Caco-2 (cell line): Measurements from ENCODE around the gene ADAMTS2. TPM values are rescaled to one million over a fixed set of nuclear protein-coding genes. Genes with fewer than 3 reads are reported as not detected.

ENCODE experiments used
- BruUV-seq: library from RNA; stranded (reverse); fragments of 400-500 nt; replicated peaks from 2 replicates; lab custom pipeline; 2021; lab: Mats Ljungman, UMichigan
- CTCF ChIA-PET: fragments of 300-600 bp; sonication (Branson Sonifier 250); formaldehyde crosslinking; loops from one replicate; lab custom pipeline; 2022; ENCODE audit warnings: antibody characterized with exemption; lab: Charles Lee
- POLR2A ChIA-PET: fragments of 300-600 bp; sonication (Branson Sonifier 250); formaldehyde crosslinking; loops from one replicate; lab custom pipeline; 2022; ENCODE audit warnings: antibody characterized with exemption; lab: Charles Lee
- DNase-seq, 2 experiments: peaks; one replicate each; pipeline versions ENCODE4 v3.0.0 to v3.0.0-alpha.2; 2020 to 2022
- H3K27me3 ChIP-seq: replicated peaks from 2 replicates; pipeline ENCODE4 v1.6.0; 2011; ENCODE audit warnings: low read length; ENCODE audit not compliant: control insufficient read depth, insufficient read depth
- H3K36me3 ChIP-seq: 2 replicates; pipeline ENCODE4 v1.5.1; 2011; ENCODE audit warnings: low read length; ENCODE audit not compliant: control insufficient read depth, insufficient read depth
- H3K4me1 ChIP-seq: fragments of 250-450 bp; sonication (Bioruptor Pico); 2 replicates; pipeline ENCODE4 v1.5.1; 2020; ENCODE audit warnings: mild to moderate bottlenecking
- H3K4me3 ChIP-seq: 2 replicates; pipeline ENCODE4 v1.5.1; 2011; ENCODE audit warnings: low read depth, mild to moderate bottlenecking, control low read depth, low read length
- H3K9me3 ChIP-seq: fragments of 250-450 bp; sonication (Bioruptor Pico); 2 replicates; pipeline ENCODE4 v1.5.1; 2020; ENCODE audit warnings: mild to moderate bottlenecking, moderate library complexity
- H3K27ac Mint-ChIP-seq: one replicate; pipeline ENCODE4 v1.8.0; 2022; ENCODE audit warnings: mixed read lengths; ENCODE audit not compliant: unreplicated experiment
- H3K27me3 Mint-ChIP-seq: one replicate; pipeline ENCODE4 v1.8.0; 2022; ENCODE audit warnings: mixed read lengths; ENCODE audit not compliant: insufficient read depth, unreplicated experiment
- H3K36me3 Mint-ChIP-seq: one replicate; pipeline ENCODE4 v1.8.0; 2022; ENCODE audit warnings: mild to moderate bottlenecking, mixed read lengths; ENCODE audit not compliant: insufficient read depth, unreplicated experiment
- H3K4me1 Mint-ChIP-seq: one replicate; pipeline ENCODE4 v1.8.0; 2022; ENCODE audit warnings: low read depth, mixed read lengths; ENCODE audit not compliant: unreplicated experiment
- H3K4me3 Mint-ChIP-seq: one replicate; pipeline ENCODE4 v1.8.0; 2022; ENCODE audit warnings: mild to moderate bottlenecking, moderate library complexity, mixed read lengths; ENCODE audit not compliant: unreplicated experiment
- H3K9me3 Mint-ChIP-seq: one replicate; pipeline ENCODE4 v1.8.0; 2022; ENCODE audit warnings: mixed read lengths; ENCODE audit not compliant: unreplicated experiment
- intact Hi-C: fragments of 100-400 bp; cut with micrococcal nuclease; formaldehyde crosslinking; loops from one replicate; pipeline ENCODE4 v1.10.0; 2022; ENCODE audit not compliant: unreplicated experiment
- total RNA-seq: library from RNA; stranded (reverse); gene quantifications from 2 replicates; pipeline ENCODE4 v1.2.3, GENCODE V29; 2022
- TF ChIP-seq, protein P1 (sequence below), 2 experiments: fragments of 200-600 bp in 1 of 2; IDR thresholded peaks; 1 replicate in 1 of 2; 2 replicates in 1 of 2; pipeline versions ENCODE4 v1.5.1 to v1.8.0; 2011 to 2022; ENCODE audit warnings: antibody characterized with exemption in 1 of 2, control low read depth in 1 of 2, inconsistent platforms in 1 of 2, low read depth in 1 of 2, low read length in 1 of 2, mild to moderate bottlenecking in 1 of 2, moderate library complexity in 1 of 2; ENCODE audit not compliant: insufficient read depth in 1 of 2, severe bottlenecking in 1 of 2, unreplicated experiment in 1 of 2

ADAMTS2 gene
- total RNA-seq, 1 experiment from 2014 or later, result 0.05 TPM

GRCh38 chr5:179180921-179181645, 164.2 kb downstream of the ADAMTS2 start:
- intact Hi-C loops, result no loop called here
- Mint-ChIP-seq H3K4me3 (no peak overlapping the region), H3K27me3 (no peaks in the 10 kb centered on the region), H3K27ac (no peak overlapping the region), H3K36me3 (no peaks in the 10 kb centered on the region), H3K9me3 (peaks cover 8% of the 10 kb centered on the region), H3K4me1 (no peaks in the 10 kb centered on the region)
- Histone ChIP-seq H3K9me3 (no peaks in the 10 kb centered on the region; the same call in 1 of the 2 replicates), H3K4me3 (no peak overlapping the region), H3K4me1 (no peaks in the 10 kb centered on the region), H3K27me3 (no peaks in the 10 kb centered on the region), H3K36me3 (no peaks in the 10 kb centered on the region)
- no peak for DNase-seq
- ChIA-PET POLR2A (no interaction called here), CTCF (no interaction called here)
- TF ChIP-seq, protein P1, sequence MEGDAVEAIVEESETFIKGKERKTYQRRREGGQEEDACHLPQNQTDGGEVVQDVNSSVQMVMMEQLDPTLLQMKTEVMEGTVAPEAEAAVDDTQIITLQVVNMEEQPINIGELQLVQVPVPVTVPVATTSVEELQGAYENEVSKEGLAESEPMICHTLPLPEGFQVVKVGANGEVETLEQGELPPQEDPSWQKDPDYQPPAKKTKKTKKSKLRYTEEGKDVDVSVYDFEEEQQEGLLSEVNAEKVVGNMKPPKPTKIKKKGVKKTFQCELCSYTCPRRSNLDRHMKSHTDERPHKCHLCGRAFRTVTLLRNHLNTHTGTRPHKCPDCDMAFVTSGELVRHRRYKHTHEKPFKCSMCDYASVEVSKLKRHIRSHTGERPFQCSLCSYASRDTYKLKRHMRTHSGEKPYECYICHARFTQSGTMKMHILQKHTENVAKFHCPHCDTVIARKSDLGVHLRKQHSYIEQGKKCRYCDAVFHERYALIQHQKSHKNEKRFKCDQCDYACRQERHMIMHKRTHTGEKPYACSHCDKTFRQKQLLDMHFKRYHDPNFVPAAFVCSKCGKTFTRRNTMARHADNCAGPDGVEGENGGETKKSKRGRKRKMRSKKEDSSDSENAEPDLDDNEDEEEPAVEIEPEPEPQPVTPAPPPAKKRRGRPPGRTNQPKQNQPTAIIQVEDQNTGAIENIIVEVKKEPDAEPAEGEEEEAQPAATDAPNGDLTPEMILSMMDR (IDR thresholded peaks at IDR 0.05; ENCODE audit: insufficient read depth in 1 of 2, low read depth in 1 of 2, low read length in 1 of 2, severe bottlenecking in 1 of 2, unreplicated experiment in 1 of 2), result no peak
- BruUV-seq, result no TSS peak

DNA sequence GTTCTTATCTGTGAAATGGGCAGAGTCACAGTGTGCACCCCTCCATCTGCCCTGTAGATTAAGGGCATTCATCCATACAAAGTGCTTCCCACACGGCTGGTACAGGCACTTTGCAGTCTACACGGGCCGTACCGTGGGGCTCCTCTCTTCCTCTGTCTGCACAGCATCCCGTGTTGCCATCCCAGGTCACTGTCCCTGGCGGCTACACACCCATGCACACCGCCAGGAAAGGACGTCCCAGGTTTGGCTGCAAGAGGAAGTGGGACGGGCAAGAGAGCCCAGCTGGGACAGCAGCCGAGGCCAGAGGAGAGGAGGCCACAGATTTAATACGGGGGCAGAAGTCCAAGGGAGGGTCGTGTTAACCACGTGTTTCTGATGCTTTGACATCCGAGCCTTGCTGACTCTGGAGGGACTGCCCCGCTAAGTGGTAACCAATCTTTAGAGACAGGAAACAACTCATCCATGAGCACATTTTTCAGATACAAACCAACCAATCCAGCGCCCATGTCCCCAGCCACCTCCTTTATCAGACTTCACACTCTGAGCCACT, 165.1 kb downstream of the ADAMTS2 start:
- TF ChIP-seq, protein P1 (IDR thresholded peaks at IDR 0.05; ENCODE audit: insufficient read depth in 1 of 2, low read depth in 1 of 2, low read length in 1 of 2, severe bottlenecking in 1 of 2, unreplicated experiment in 1 of 2), result no peak
- no peak overlapping the region for H3K4me3 Mint-ChIP-seq
- H3K27me3 ChIP-seq, result no peaks in the 10 kb centered on the region
- BruUV-seq, result no TSS peak
- intact Hi-C loops, result no loop called here
- H3K36me3 Mint-ChIP-seq, result no peaks in the 10 kb centered on the region
- CTCF ChIA-PET, result no interaction called here
- H3K4me1 ChIP-seq, result no peaks in the 10 kb centered on the region
- H3K9me3 ChIP-seq, result no peaks in the 10 kb centered on the region; the same call in 1 of the 2 replicates
- no peak overlapping the region for H3K4me3 ChIP-seq
- H3K27me3 Mint-ChIP-seq, result no peaks in the 10 kb centered on the region
- no peaks in the 10 kb centered on the region for H3K36me3 ChIP-seq
- DNase-seq, result no peak
- H3K4me1 Mint-ChIP-seq, result no peaks in the 10 kb centered on the region
- H3K27ac Mint-ChIP-seq, result no peak overlapping the region
- peaks cover 18% of the 10 kb centered on the region for H3K9me3 Mint-ChIP-seq
- POLR2A ChIA-PET, result no interaction called here

GRCh38 chr5:179177711-179178575, 167.3 kb downstream of the ADAMTS2 start:
- no peaks in the 10 kb centered on the region for H3K27me3 Mint-ChIP-seq
- H3K9me3 ChIP-seq, result no peaks in the 10 kb centered on the region; the same call in 1 of the 2 replicates
- no peaks in the 10 kb centered on the region for H3K27me3 ChIP-seq

More at GRCh38 chr5:179177711-179178575, 167.3 kb downstream of the ADAMTS2 start:
- POLR2A ChIA-PET, result no interaction called here
- intact Hi-C loops, result no loop called here
- Histone ChIP-seq H3K36me3 (no peaks in the 10 kb centered on the region), H3K4me1 (no peaks in the 10 kb centered on the region), H3K4me3 (no peak overlapping the region)
- no peak for DNase-seq
- H3K4me1 Mint-ChIP-seq, result no peaks in the 10 kb centered on the region
- H3K27ac Mint-ChIP-seq, result no peak overlapping the region
- TF ChIP-seq, protein P1 (IDR thresholded peaks at IDR 0.05; ENCODE audit: insufficient read depth in 1 of 2, low read depth in 1 of 2, low read length in 1 of 2, severe bottlenecking in 1 of 2, unreplicated experiment in 1 of 2), result no peak
- H3K4me3 Mint-ChIP-seq, result no peak overlapping the region
- CTCF ChIA-PET, result no interaction called here
- no TSS peak for BruUV-seq
- H3K9me3 Mint-ChIP-seq, result peaks cover 20% of the 10 kb centered on the region
- H3K36me3 Mint-ChIP-seq, result no peaks in the 10 kb centered on the region
